ENCODE results near the gene STS. TPM values are rescaled to one million over a fixed set of nuclear protein-coding genes. Genes with fewer than 3 reads are reported as not detected.

Gene STS
- total RNA-seq, 1 experiment from 2014 or later, result 70.0 TPM

GRCh38 chrX:7127056-7127455, 20.5 kb upstream of the STS start:
- no peak overlapping the region for H3K4me3 ChIP-seq (ENCODE audit: low read depth, low read length)
- peaks cover 32% of the 10 kb centered on the region for H3K4me1 ChIP-seq
- no peaks in the 10 kb centered on the region for H3K27me3 ChIP-seq (replicated peaks; ENCODE audit: control insufficient read depth, insufficient read depth, low read length)
- H3K9me3 Mint-ChIP-seq (ENCODE audit: unreplicated experiment), result no peaks in the 10 kb centered on the region
- peaks cover 12% of the 10 kb centered on the region for H3K36me3 Mint-ChIP-seq (ENCODE audit: insufficient read depth, unreplicated experiment)
- ChIA-PET CTCF (no interaction called here), POLR2A (no interaction called here)
- peaks cover 6% of the 10 kb centered on the region for H3K4me1 Mint-ChIP-seq (ENCODE audit: low read depth, unreplicated experiment)
- intact Hi-C loops (cut with micrococcal nuclease; ENCODE audit: unreplicated experiment), result no loop called here
- H3K9me3 ChIP-seq, result no peaks in the 10 kb centered on the region
- DNase-seq, result peak in 1 of 2 experiments; percentile 34
- TF ChIP-seq CTCF (IDR thresholded peaks at IDR 0.05; ENCODE audit: insufficient read depth in 1 of 2, low read depth in 1 of 2, low read length in 1 of 2, severe bottlenecking in 1 of 2, unreplicated experiment in 1 of 2), result no peak
- H3K4me3 Mint-ChIP-seq (ENCODE audit: unreplicated experiment), result no peak overlapping the region
- H3K27me3 Mint-ChIP-seq (ENCODE audit: insufficient read depth, unreplicated experiment), result no peaks in the 10 kb centered on the region
- no TSS peak for BruUV-seq (replicated peaks)
- no peaks in the 10 kb centered on the region for H3K36me3 ChIP-seq (ENCODE audit: control insufficient read depth, insufficient read depth, low read length)
- no peak overlapping the region for H3K27ac Mint-ChIP-seq (ENCODE audit: unreplicated experiment)

- no peak for DNase-seq
- H3K9me3 Mint-ChIP-seq (ENCODE audit: unreplicated experiment), result no peaks in the 10 kb centered on the region
- Histone ChIP-seq H3K9me3 (no peaks in the 10 kb centered on the region), H3K4me3 (ENCODE audit: low read depth, low read length) (no peak overlapping the region), H3K27me3 (replicated peaks; ENCODE audit: control insufficient read depth, insufficient read depth, low read length) (no peaks in the 10 kb centered on the region), H3K4me1 (peaks cover 55% of the 10 kb centered on the region), H3K36me3 (ENCODE audit: control insufficient read depth, insufficient read depth, low read length) (no peaks in the 10 kb centered on the region)
- POLR2A ChIA-PET, result no interaction called here
- H3K27ac Mint-ChIP-seq (ENCODE audit: unreplicated experiment), result peak overlapping the region; percentile 100
- H3K4me1 Mint-ChIP-seq (ENCODE audit: low read depth, unreplicated experiment), result peaks cover 31% of the 10 kb centered on the region
- CTCF ChIA-PET, result interaction anchor here (1.6 kb wide), 1 partner anchor 60 kb away, joined by 6 read pairs; no protein-coding TSS in a partner anchor
- peaks cover 26% of the 10 kb centered on the region for H3K36me3 Mint-ChIP-seq (ENCODE audit: insufficient read depth, unreplicated experiment)
- H3K4me3 Mint-ChIP-seq (ENCODE audit: unreplicated experiment), result peak overlapping the region; percentile 75
- no peaks in the 10 kb centered on the region for H3K27me3 Mint-ChIP-seq (ENCODE audit: insufficient read depth, unreplicated experiment)
- TF ChIP-seq CTCF (IDR thresholded peaks at IDR 0.05; ENCODE audit: insufficient read depth in 1 of 2, low read depth in 1 of 2, low read length in 1 of 2, severe bottlenecking in 1 of 2, unreplicated experiment in 1 of 2), result no peak
- no TSS peak for BruUV-seq (replicated peaks)
- intact Hi-C loops (cut with micrococcal nuclease; ENCODE audit: unreplicated experiment), result loop anchor here (1.0 to 10.0 kb wide), 8 partner anchors 11 to 757 kb away; no protein-coding TSS in a partner anchor
These were observed 15.9 kb upstream of the STS start for GRCh38 chrX:7131621-7132020.

- Histone ChIP-seq H3K36me3 (ENCODE audit: control insufficient read depth, insufficient read depth, low read length) (no peaks in the 10 kb centered on the region), H3K9me3 (no peaks in the 10 kb centered on the region), H3K27me3 (replicated peaks; ENCODE audit: control insufficient read depth, insufficient read depth, low read length) (no peaks in the 10 kb centered on the region), H3K4me1 (peaks cover 49% of the 10 kb centered on the region), H3K4me3 (ENCODE audit: low read depth, low read length) (no peak overlapping the region)
- H3K9me3 Mint-ChIP-seq (ENCODE audit: unreplicated experiment), result no peaks in the 10 kb centered on the region
- no peaks in the 10 kb centered on the region for H3K27me3 Mint-ChIP-seq (ENCODE audit: insufficient read depth, unreplicated experiment)
- H3K4me1 Mint-ChIP-seq (ENCODE audit: low read depth, unreplicated experiment), result peaks cover 31% of the 10 kb centered on the region
- intact Hi-C loops (cut with micrococcal nuclease; ENCODE audit: unreplicated experiment), result loop anchor here (1.0 to 10.0 kb wide), 8 partner anchors 12 to 758 kb away; no protein-coding TSS in a partner anchor
- peak; percentile 88 to 93 for DNase-seq
- TF ChIP-seq CTCF (IDR thresholded peaks at IDR 0.05; ENCODE audit: insufficient read depth in 1 of 2, low read depth in 1 of 2, low read length in 1 of 2, severe bottlenecking in 1 of 2, unreplicated experiment in 1 of 2), result peak; percentile 35 to 55
- ChIA-PET POLR2A (interaction anchor here (0.6 to 1.2 kb wide), 3 partner anchors 12 to 22 kb away, joined by 3 to 4 read pairs (median 3); no protein-coding TSS in a partner anchor), CTCF (interaction anchor here (0.9 to 1.6 kb wide), 3 partner anchors 12 to 86 kb away, joined by 3 to 6 read pairs (median 3); no protein-coding TSS in a partner anchor)
- BruUV-seq (replicated peaks), result no TSS peak
- H3K36me3 Mint-ChIP-seq (ENCODE audit: insufficient read depth, unreplicated experiment), result peaks cover 26% of the 10 kb centered on the region
- H3K4me3 Mint-ChIP-seq (ENCODE audit: unreplicated experiment), result peak overlapping the region; percentile 75
- H3K27ac Mint-ChIP-seq (ENCODE audit: unreplicated experiment), result peak overlapping the region; percentile 100
These were observed 15.0 kb upstream of the STS start for GRCh38 chrX:7132335-7133049.
